MCF 10A (cell line): ENCODE data around the gene ORC1. TPM values are rescaled to one million over a fixed set of nuclear protein-coding genes. Genes with fewer than 3 reads are reported as not detected.

Experiments
- BruUV-seq: library from RNA; stranded (reverse); fragments of 400-500 nt; replicated peaks from 2 replicates; lab custom pipeline; 2021; lab: Mats Ljungman, UMichigan
- CTCF ChIA-PET: fragments of 300-600 bp; sonication (Branson Sonifier 250); formaldehyde crosslinking; extraction: SDS; loops from one replicate; lab custom pipeline; 2021; ENCODE audit warnings: antibody characterized with exemption, inconsistent platforms; lab: Yijun Ruan, JAX
- POLR2A ChIA-PET: fragments of 300-600, 350-650 bp; sonication (Branson Sonifier 250); formaldehyde crosslinking; extraction: SDS; loops from one replicate; lab custom pipeline; 2020; ENCODE audit warnings: antibody characterized with exemption, inconsistent platforms; lab: Yijun Ruan, JAX
- DNase-seq: peaks from one replicate; pipeline ENCODE4 v3.0.0-alpha.2; 2018; ENCODE audit not compliant: unreplicated experiment
- H3K27ac Mint-ChIP-seq: one replicate; pipeline ENCODE4 v1.8.0; 2022; ENCODE audit warnings: mild to moderate bottlenecking, low read depth, mixed read lengths; ENCODE audit not compliant: unreplicated experiment
- H3K27me3 Mint-ChIP-seq: one replicate; pipeline ENCODE4 v1.8.0; 2022; ENCODE audit warnings: mixed read lengths; ENCODE audit not compliant: insufficient read depth, unreplicated experiment
- H3K36me3 Mint-ChIP-seq: one replicate; pipeline ENCODE4 v1.8.0; 2022; ENCODE audit warnings: mild to moderate bottlenecking, moderate library complexity, mixed read lengths; ENCODE audit not compliant: insufficient read depth, unreplicated experiment
- H3K4me1 Mint-ChIP-seq: one replicate; pipeline ENCODE4 v1.8.0; 2022; ENCODE audit warnings: mixed read lengths; ENCODE audit not compliant: insufficient read depth, unreplicated experiment
- H3K4me3 Mint-ChIP-seq: one replicate; pipeline ENCODE4 v1.8.0; 2022; ENCODE audit warnings: mild to moderate bottlenecking, moderate library complexity, mixed read lengths; ENCODE audit not compliant: unreplicated experiment
- H3K9me3 Mint-ChIP-seq: one replicate; pipeline ENCODE4 v1.8.0; 2022; ENCODE audit warnings: mixed read lengths; ENCODE audit not compliant: unreplicated experiment
- CTCF ChIP-seq: fragments of 200-600 bp; IDR thresholded peaks from one replicate; pipeline ENCODE4 v1.8.0; 2022; ENCODE audit warnings: antibody characterized with exemption, mild to moderate bottlenecking; ENCODE audit not compliant: unreplicated experiment
- intact Hi-C: fragments of 100-400 bp; cut with micrococcal nuclease; formaldehyde crosslinking; loops from 2 replicates; pipeline ENCODE4 v1.14.1; 2022
- total RNA-seq: library from RNA; stranded (reverse); gene quantifications from 2 replicates; pipeline ENCODE4 v1.2.3, GENCODE V29; 2022

The ORC1 gene
- total RNA-seq, 1 experiment from 2014 or later, result 2.7 TPM

GRCh38 chr1:52325786-52326185 is 78.4 kb downstream of the ORC1 start:
- no peak for DNase-seq
- ChIA-PET CTCF (interaction anchor here (0.6 kb wide), 1 partner anchor 16 kb away, joined by 3 read pairs; no protein-coding TSS in a partner anchor), POLR2A (no interaction called here)
- H3K27me3 Mint-ChIP-seq, result no peaks in the 10 kb centered on the region
- intact Hi-C loops, result no loop called here
- no peak overlapping the region for H3K4me3 Mint-ChIP-seq
- H3K9me3 Mint-ChIP-seq, result no peaks in the 10 kb centered on the region
- H3K36me3 Mint-ChIP-seq, result peaks cover 17% of the 10 kb centered on the region
- TF ChIP-seq CTCF, result no peak
- no TSS peak for BruUV-seq
- H3K27ac Mint-ChIP-seq, result no peak overlapping the region
- H3K4me1 Mint-ChIP-seq, result no peaks in the 10 kb centered on the region

- H3K4me1 Mint-ChIP-seq, result no peaks in the 10 kb centered on the region
- peak; percentile 35 for DNase-seq
- ChIA-PET POLR2A (interaction anchor here (0.7 kb wide), 1 partner anchor 273 kb away, joined by 4 read pairs; no protein-coding TSS in a partner anchor), CTCF (interaction anchor here (0.6 to 1.4 kb wide), 4 partner anchors 11 to 45 kb away, joined by 3 to 6 read pairs (median 3); no protein-coding TSS in a partner anchor)
- H3K27me3 Mint-ChIP-seq, result no peaks in the 10 kb centered on the region
- intact Hi-C loops, result no loop called here
- no TSS peak for BruUV-seq
- H3K36me3 Mint-ChIP-seq, result peaks cover 17% of the 10 kb centered on the region
- H3K27ac Mint-ChIP-seq, result no peak overlapping the region
- H3K9me3 Mint-ChIP-seq, result no peaks in the 10 kb centered on the region
- no peak for TF ChIP-seq CTCF
- no peak overlapping the region for H3K4me3 Mint-ChIP-seq
Measured at GRCh38 chr1:52323731-52324130, 80.5 kb downstream of the ORC1 start.

Other genes with a start within 250 kb of the ORC1 start
- 28.4 and 29.5 TPM in 2 replicates for gene CC2D1B, start 38.2 kb downstream of the ORC1 start, total RNA-seq
- gene PRPF38A, start 179 bp upstream of the ORC1 start, total RNA-seq, result 63.8 TPM in 2 replicates
- gene TUT4, start 148.7 kb upstream of the ORC1 start, total RNA-seq, result 83.8 and 90.7 TPM in 2 replicates
- not detected in 2 replicates for gene GPX7, start 197.9 kb upstream of the ORC1 start, total RNA-seq
- 0.26 TPM in 1 of 2 replicates, not detected in the other for gene SHISAL2A, start 228.7 kb upstream of the ORC1 start, total RNA-seq